ENCODE measurements around the gene MTR.

Gene MTR

GRCh38 chr1:236773919-236774318 lies 21.2 kb upstream of the MTR start:
- TF ChIP-seq CTCF (IDR thresholded peaks at IDR 0.05) = no peak
- TF ChIP-seq ZFX (IDR thresholded peaks at IDR 0.05; ENCODE audit: borderline replicate concordance) = no peak
- H3K27ac ChIP-seq = no peak overlapping the region

- no peak overlapping the region for H3K27ac ChIP-seq
- TF ChIP-seq CTCF (IDR thresholded peaks at IDR 0.05) (peak; percentile 60), ZFX (IDR thresholded peaks at IDR 0.05; ENCODE audit: borderline replicate concordance) (no peak)
Observed at GRCh38 chr1:236774926-236775325, 20.2 kb upstream of the MTR start.

- no peak overlapping the region for H3K27ac ChIP-seq
- no peak for TF ChIP-seq CTCF (IDR thresholded peaks at IDR 0.05)
- no peak for TF ChIP-seq ZFX (IDR thresholded peaks at IDR 0.05; ENCODE audit: borderline replicate concordance)
Observed at GRCh38 chr1:236779312-236779711, 15.8 kb upstream of the MTR start.

- no peak overlapping the region for H3K27ac ChIP-seq
- TF ChIP-seq CTCF (IDR thresholded peaks at IDR 0.05) = no peak
- no peak for TF ChIP-seq ZFX (IDR thresholded peaks at IDR 0.05; ENCODE audit: borderline replicate concordance)
Observed at GRCh38 chr1:236785477-236785876, 9.6 kb upstream of the MTR start.

GRCh38 chr1:236786453-236786852 lies 8.6 kb upstream of the MTR start:
- TF ChIP-seq CTCF (IDR thresholded peaks at IDR 0.05) (no peak), ZFX (IDR thresholded peaks at IDR 0.05; ENCODE audit: borderline replicate concordance) (no peak)
- H3K27ac ChIP-seq = no peak overlapping the region

- no peak for TF ChIP-seq CTCF (IDR thresholded peaks at IDR 0.05)
- no peak for TF ChIP-seq ZFX (IDR thresholded peaks at IDR 0.05; ENCODE audit: borderline replicate concordance)
- peak overlapping the region; percentile 94 for H3K27ac ChIP-seq
Observed at GRCh38 chr1:236794585-236795034, 482 bp upstream of the MTR start.

GRCh38 chr1:236795757-236796667 lies 920 bp downstream of the MTR start:
- TF ChIP-seq ZFX (IDR thresholded peaks at IDR 0.05; ENCODE audit: borderline replicate concordance) (no peak), CTCF (IDR thresholded peaks at IDR 0.05) (no peak)
- peak overlapping the region; percentile 94 for H3K27ac ChIP-seq
